ENCODE measurements around the gene KCNQ2.

The KCNQ2 gene

GRCh38 chr20:63435552-63435951 lies 36.9 kb downstream of the KCNQ2 start:
- H3F3A ChIP-seq (ENCODE audit: insufficient read depth) = no peaks in the 10 kb centered on the region
- no peaks in the 10 kb centered on the region for H4K20me1 ChIP-seq (ENCODE audit: low read depth, low read length)
- H2AFZ ChIP-seq (ENCODE audit: low read depth, low read length, severe bottlenecking) = no peak overlapping the region

GRCh38 chr20:63434599-63435378 lies 37.7 kb downstream of the KCNQ2 start:
- no peak overlapping the region for H3K9ac ChIP-seq (ENCODE audit: low read length)
- no peaks in the 10 kb centered on the region for H3K9me2 ChIP-seq (replicated peaks; ENCODE audit: insufficient read depth, low read length)
- H3K36me3 ChIP-seq (ENCODE audit: low read length) = no peaks in the 10 kb centered on the region
- TF ChIP-seq EZH2phosphoT487 (conservative IDR thresholded peaks at IDR 0.05; ENCODE audit: low read length) (no peak), CTCF (IDR thresholded peaks at IDR 0.05; ENCODE audit: insufficient read depth, low read length, poor library complexity, severe bottlenecking) (peak; percentile 37)
- no peaks in the 10 kb centered on the region for H3K79me2 ChIP-seq (ENCODE audit: insufficient read depth, low read length)
- no peak overlapping the region for H3K4me2 ChIP-seq (ENCODE audit: low read depth, low read length, poor library complexity, severe bottlenecking)
- H2AFZ ChIP-seq (ENCODE audit: low read depth, low read length, severe bottlenecking) = no peak overlapping the region
- H3K9me3 ChIP-seq (ENCODE audit: insufficient read depth, low read length) = no peaks in the 10 kb centered on the region
- H3F3A ChIP-seq (ENCODE audit: insufficient read depth) = no peaks in the 10 kb centered on the region
- no peak overlapping the region for H3K4me3 ChIP-seq (ENCODE audit: insufficient read depth, low read length, poor library complexity, severe bottlenecking)
- H3K27ac ChIP-seq (ENCODE audit: low read depth, low read length) = no peak overlapping the region
- H4K20me1 ChIP-seq (ENCODE audit: low read depth, low read length) = no peaks in the 10 kb centered on the region
- no peaks in the 10 kb centered on the region for H3K27me3 ChIP-seq (ENCODE audit: low read length)

More at GRCh38 chr20:63435552-63435951, 36.9 kb downstream of the KCNQ2 start:
- Histone ChIP-seq H3K36me3 (ENCODE audit: low read length) (no peaks in the 10 kb centered on the region), H3K27ac (ENCODE audit: low read depth, low read length) (no peak overlapping the region), H3K79me2 (ENCODE audit: insufficient read depth, low read length) (no peaks in the 10 kb centered on the region), H3K9me3 (ENCODE audit: insufficient read depth, low read length) (no peaks in the 10 kb centered on the region), H3K4me2 (ENCODE audit: low read depth, low read length, poor library complexity, severe bottlenecking) (no peak overlapping the region), H3K9me2 (replicated peaks; ENCODE audit: insufficient read depth, low read length) (no peaks in the 10 kb centered on the region), H3K9ac (ENCODE audit: low read length) (no peak overlapping the region), H3K27me3 (ENCODE audit: low read length) (no peaks in the 10 kb centered on the region), H3K4me3 (ENCODE audit: insufficient read depth, low read length, poor library complexity, severe bottlenecking) (no peak overlapping the region)
- TF ChIP-seq EZH2phosphoT487 (conservative IDR thresholded peaks at IDR 0.05; ENCODE audit: low read length) = no peak
- TF ChIP-seq CTCF (IDR thresholded peaks at IDR 0.05; ENCODE audit: insufficient read depth, low read length, poor library complexity, severe bottlenecking) = no peak

GRCh38 chr20:63433756-63434531 lies 38.5 kb downstream of the KCNQ2 start:
- no peak overlapping the region for H3K4me3 ChIP-seq (ENCODE audit: insufficient read depth, low read length, poor library complexity, severe bottlenecking)
- no peaks in the 10 kb centered on the region for H3K9me2 ChIP-seq (replicated peaks; ENCODE audit: insufficient read depth, low read length)
- H3F3A ChIP-seq (ENCODE audit: insufficient read depth) = no peaks in the 10 kb centered on the region
- no peak overlapping the region for H3K4me2 ChIP-seq (ENCODE audit: low read depth, low read length, poor library complexity, severe bottlenecking)
- H3K79me2 ChIP-seq (ENCODE audit: insufficient read depth, low read length) = no peaks in the 10 kb centered on the region
- no peaks in the 10 kb centered on the region for H3K27me3 ChIP-seq (ENCODE audit: low read length)
- no peaks in the 10 kb centered on the region for H4K20me1 ChIP-seq (ENCODE audit: low read depth, low read length)
- H3K36me3 ChIP-seq (ENCODE audit: low read length) = no peaks in the 10 kb centered on the region
- H2AFZ ChIP-seq (ENCODE audit: low read depth, low read length, severe bottlenecking) = no peak overlapping the region
- H3K27ac ChIP-seq (ENCODE audit: low read depth, low read length) = no peak overlapping the region
- no peak overlapping the region for H3K9ac ChIP-seq (ENCODE audit: low read length)
- TF ChIP-seq CTCF (IDR thresholded peaks at IDR 0.05; ENCODE audit: insufficient read depth, low read length, poor library complexity, severe bottlenecking) (no peak), EZH2phosphoT487 (conservative IDR thresholded peaks at IDR 0.05; ENCODE audit: low read length) (no peak)
- no peaks in the 10 kb centered on the region for H3K9me3 ChIP-seq (ENCODE audit: insufficient read depth, low read length)

Measured in SU-DHL-6 (cell line).